ENCODE data around the gene CNGB1.

- TF ChIP-seq, protein P1, sequence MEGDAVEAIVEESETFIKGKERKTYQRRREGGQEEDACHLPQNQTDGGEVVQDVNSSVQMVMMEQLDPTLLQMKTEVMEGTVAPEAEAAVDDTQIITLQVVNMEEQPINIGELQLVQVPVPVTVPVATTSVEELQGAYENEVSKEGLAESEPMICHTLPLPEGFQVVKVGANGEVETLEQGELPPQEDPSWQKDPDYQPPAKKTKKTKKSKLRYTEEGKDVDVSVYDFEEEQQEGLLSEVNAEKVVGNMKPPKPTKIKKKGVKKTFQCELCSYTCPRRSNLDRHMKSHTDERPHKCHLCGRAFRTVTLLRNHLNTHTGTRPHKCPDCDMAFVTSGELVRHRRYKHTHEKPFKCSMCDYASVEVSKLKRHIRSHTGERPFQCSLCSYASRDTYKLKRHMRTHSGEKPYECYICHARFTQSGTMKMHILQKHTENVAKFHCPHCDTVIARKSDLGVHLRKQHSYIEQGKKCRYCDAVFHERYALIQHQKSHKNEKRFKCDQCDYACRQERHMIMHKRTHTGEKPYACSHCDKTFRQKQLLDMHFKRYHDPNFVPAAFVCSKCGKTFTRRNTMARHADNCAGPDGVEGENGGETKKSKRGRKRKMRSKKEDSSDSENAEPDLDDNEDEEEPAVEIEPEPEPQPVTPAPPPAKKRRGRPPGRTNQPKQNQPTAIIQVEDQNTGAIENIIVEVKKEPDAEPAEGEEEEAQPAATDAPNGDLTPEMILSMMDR (IDR thresholded peaks at IDR 0.05), result no peak
- peak; percentile 95 to 98 for TF ChIP-seq JUN (IDR thresholded peaks at IDR 0.05)
- TF ChIP-seq TFCP2L1 (CRISPR knock-in tag; IDR thresholded peaks at IDR 0.05), result no peak
- TF ChIP-seq CHD4 (IDR thresholded peaks at IDR 0.05; ENCODE audit: borderline replicate concordance), result no peak
- TF ChIP-seq CBX8 (IDR thresholded peaks at IDR 0.05), result no peak
- TF ChIP-seq PBX3 (IDR thresholded peaks at IDR 0.05), result peak; percentile 85
- TF ChIP-seq, protein P2, sequence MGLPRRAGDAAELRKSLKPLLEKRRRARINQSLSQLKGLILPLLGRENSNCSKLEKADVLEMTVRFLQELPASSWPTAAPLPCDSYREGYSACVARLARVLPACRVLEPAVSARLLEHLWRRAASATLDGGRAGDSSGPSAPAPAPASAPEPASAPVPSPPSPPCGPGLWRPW (IDR thresholded peaks at IDR 0.05), result peak; percentile 94
- no peak for TF ChIP-seq NPAS2 (CRISPR knock-in tag; IDR thresholded peaks at IDR 0.05; ENCODE audit: borderline replicate concordance)
- no peak for TF ChIP-seq BHLHE40 (IDR thresholded peaks at IDR 0.05; ENCODE audit: low read depth, low read length)
- TF ChIP-seq, protein P3, sequence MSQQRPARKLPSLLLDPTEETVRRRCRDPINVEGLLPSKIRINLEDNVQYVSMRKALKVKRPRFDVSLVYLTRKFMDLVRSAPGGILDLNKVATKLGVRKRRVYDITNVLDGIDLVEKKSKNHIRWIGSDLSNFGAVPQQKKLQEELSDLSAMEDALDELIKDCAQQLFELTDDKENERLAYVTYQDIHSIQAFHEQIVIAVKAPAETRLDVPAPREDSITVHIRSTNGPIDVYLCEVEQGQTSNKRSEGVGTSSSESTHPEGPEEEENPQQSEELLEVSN (IDR thresholded peaks at IDR 0.05; ENCODE audit: borderline replicate concordance, low read depth), result peak; percentile 37; the same call in 1 of the 2 replicates
Observed at GRCh38 chr16:57893559-57894389, 77.2 kb downstream of the CNGB1 start.
